Breast epithelium (tissue), 3 donors: ENCODE data around the gene SPTBN1.

ENCODE experiments used
- POLR2AphosphoS5 ChIP-seq, 3 donors: sonication (generic); formaldehyde crosslinking; IDR thresholded peaks; one replicate each; pipeline ENCODE4 v1.6.1; 2017; ENCODE audit warnings: antibody characterized with exemption in 3 of 3
- TF ChIP-seq, protein P1 (sequence below), 3 donors: fragments of 450-650 bp; IDR thresholded peaks; one replicate each; pipeline ENCODE4 v1.5.1; 2016 to 2017; ENCODE audit warnings: antibody characterized with exemption in 3 of 3, mild to moderate bottlenecking in 3 of 3, moderate library complexity in 3 of 3

DNA sequence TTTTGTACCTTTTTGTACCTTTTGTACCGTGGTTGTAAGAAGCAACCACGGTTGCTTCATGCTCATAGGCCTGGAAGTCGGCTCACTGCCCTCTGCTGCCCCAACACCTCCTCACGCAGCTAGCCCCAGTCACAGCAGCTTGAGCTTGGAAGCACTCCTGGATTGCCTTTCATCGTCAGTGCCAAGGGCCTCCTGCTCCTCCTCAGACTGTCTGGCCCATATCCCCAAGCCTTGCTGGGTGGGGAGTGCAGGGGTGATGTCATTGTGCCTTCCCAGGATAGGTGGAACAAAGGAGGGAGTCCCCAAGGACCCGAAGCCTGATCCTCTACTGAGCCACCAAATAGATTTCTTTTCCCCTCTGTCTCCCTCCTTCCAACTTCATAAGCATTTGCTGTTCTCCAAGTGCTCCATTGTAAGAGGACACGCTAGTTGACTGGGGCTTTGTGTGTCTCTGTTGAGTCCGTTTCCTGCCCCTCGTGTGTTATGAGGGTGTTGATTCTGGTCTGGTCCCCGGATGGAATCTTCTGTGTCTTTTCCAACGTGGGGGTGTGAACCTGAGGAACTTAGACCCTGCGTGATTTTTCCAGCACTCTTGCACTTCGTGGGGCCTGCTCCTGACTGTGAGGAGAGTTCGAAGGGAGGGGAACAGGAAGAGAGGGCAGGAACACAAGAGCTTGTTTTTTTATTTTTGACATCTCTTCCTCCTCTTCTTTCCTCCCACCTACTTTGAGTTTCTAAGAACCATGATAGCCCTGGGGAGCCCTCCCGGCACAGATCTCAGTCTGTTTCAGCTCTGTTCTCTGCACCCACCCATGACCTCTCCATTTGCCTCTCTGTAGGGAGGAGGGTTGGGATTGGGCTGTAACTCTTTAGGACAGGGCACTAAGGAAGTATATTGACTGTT is 140.1 kb downstream of the SPTBN1 start:
- TF ChIP-seq, protein P1, sequence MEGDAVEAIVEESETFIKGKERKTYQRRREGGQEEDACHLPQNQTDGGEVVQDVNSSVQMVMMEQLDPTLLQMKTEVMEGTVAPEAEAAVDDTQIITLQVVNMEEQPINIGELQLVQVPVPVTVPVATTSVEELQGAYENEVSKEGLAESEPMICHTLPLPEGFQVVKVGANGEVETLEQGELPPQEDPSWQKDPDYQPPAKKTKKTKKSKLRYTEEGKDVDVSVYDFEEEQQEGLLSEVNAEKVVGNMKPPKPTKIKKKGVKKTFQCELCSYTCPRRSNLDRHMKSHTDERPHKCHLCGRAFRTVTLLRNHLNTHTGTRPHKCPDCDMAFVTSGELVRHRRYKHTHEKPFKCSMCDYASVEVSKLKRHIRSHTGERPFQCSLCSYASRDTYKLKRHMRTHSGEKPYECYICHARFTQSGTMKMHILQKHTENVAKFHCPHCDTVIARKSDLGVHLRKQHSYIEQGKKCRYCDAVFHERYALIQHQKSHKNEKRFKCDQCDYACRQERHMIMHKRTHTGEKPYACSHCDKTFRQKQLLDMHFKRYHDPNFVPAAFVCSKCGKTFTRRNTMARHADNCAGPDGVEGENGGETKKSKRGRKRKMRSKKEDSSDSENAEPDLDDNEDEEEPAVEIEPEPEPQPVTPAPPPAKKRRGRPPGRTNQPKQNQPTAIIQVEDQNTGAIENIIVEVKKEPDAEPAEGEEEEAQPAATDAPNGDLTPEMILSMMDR (IDR thresholded peaks at IDR 0.05) = no peak
- TF ChIP-seq POLR2AphosphoS5 (IDR thresholded peaks at IDR 0.05) = no peak
